H1 (cell line): Measurements from ENCODE around the gene MYLK4. TPM values are rescaled to one million over a fixed set of nuclear protein-coding genes. Genes with fewer than 3 reads are reported as not detected.

ENCODE experiments used
- CTCF ChIA-PET: fragments of 300-600 bp; sonication (Branson Sonifier 250); formaldehyde crosslinking; loops from one replicate; lab custom pipeline; 2021; ENCODE audit not compliant: partially characterized antibody; lab: Charles Lee
- POLR2A ChIA-PET: fragments of 300-600 bp; sonication (Branson Sonifier 250); formaldehyde crosslinking; loops from one replicate; lab custom pipeline; 2021; ENCODE audit warnings: inconsistent platforms; ENCODE audit not compliant: partially characterized antibody; lab: Charles Lee
- DNase-seq, 2 experiments: peaks; one replicate each; pipeline versions ENCODE4 v3.0.0 to v3.0.0-alpha.2; 2010 to 2022; ENCODE audit warnings: low spot score in 2 of 2, low read depth in 1 of 2, mixed read lengths in 1 of 2
- FAIRE-seq: peaks from 2 replicates; lab custom pipeline; 2011; peaks lifted over from hg19 to GRCh38; lab: Jason Lieb, UNC
- H2AFZ ChIP-seq: 2 replicates; pipeline ENCODE4 v1.8.1; 2012; ENCODE audit warnings: low read length, inconsistent platforms
- H2AK5ac ChIP-seq: 2 replicates; pipeline ENCODE4 v1.6.1; 2013; ENCODE audit warnings: low read depth, low read length
- H2BK120ac ChIP-seq: replicated peaks from 2 replicates; pipeline ENCODE3; 2013; ENCODE audit warnings: low read depth, low read length, inconsistent platforms
- H2BK12ac ChIP-seq: 2 replicates; pipeline ENCODE4 v1.6.1; 2013; ENCODE audit warnings: low read depth, low read length
- H2BK15ac ChIP-seq: 2 replicates; pipeline ENCODE4 v1.6.1; 2013; ENCODE audit warnings: low read length
- H2BK20ac ChIP-seq: 2 replicates; pipeline ENCODE4 v1.6.1; 2013; ENCODE audit warnings: low read length
- H2BK5ac ChIP-seq: 2 replicates; pipeline ENCODE4 v1.6.1; 2013; ENCODE audit warnings: low read depth, low read length
- H3K14ac ChIP-seq: 2 replicates; pipeline ENCODE4 v1.6.1; 2013; ENCODE audit warnings: inconsistent platforms; ENCODE audit not compliant: insufficient read length
- H3K18ac ChIP-seq: 2 replicates; pipeline ENCODE4 v1.6.1; 2013; ENCODE audit warnings: low read length; ENCODE audit errors: extremely low read depth
- H3K23ac ChIP-seq: 2 replicates; pipeline ENCODE4 v1.6.1; 2013; ENCODE audit warnings: inconsistent platforms; ENCODE audit not compliant: insufficient read length
- H3K23me2 ChIP-seq: 2 replicates; pipeline ENCODE4 v1.6.1; 2013; ENCODE audit warnings: low read depth, low read length
- H3K27ac ChIP-seq: 2 replicates; pipeline ENCODE4 v1.6.1; 2011; ENCODE audit warnings: low read depth, low read length, inconsistent platforms
- H3K27me3 ChIP-seq, 4 experiments: replicated peaks in 1 of 4; 1 replicate in 1 of 4; 2 replicates in 3 of 4; pipeline versions ENCODE4 v1.6.1 to v1.8.1; 2011 to 2013; ENCODE audit warnings: low read length in 3 of 4, mild to moderate bottlenecking in 3 of 4, inconsistent platforms in 2 of 4, mixed read lengths in 2 of 4, moderate library complexity in 1 of 4; ENCODE audit not compliant: control insufficient read depth in 3 of 4, insufficient read depth in 3 of 4; ENCODE audit errors: extremely low read depth in 1 of 4
- H3K36me3 ChIP-seq, 4 experiments: 2 replicates each; pipeline versions ENCODE4 v1.6.1 to v1.8.1; 2011 to 2013; ENCODE audit warnings: mild to moderate bottlenecking in 4 of 4, low read length in 3 of 4, moderate library complexity in 2 of 4, control low read depth in 1 of 4, inconsistent platforms in 1 of 4; ENCODE audit not compliant: insufficient read depth in 4 of 4, control insufficient read depth in 2 of 4
- H3K4ac ChIP-seq: replicated peaks from 2 replicates; pipeline ENCODE3; 2013; ENCODE audit warnings: low read length, low read depth, mixed read lengths, inconsistent platforms; ENCODE audit not compliant: insufficient read length
- H3K4me1 ChIP-seq, 4 experiments: replicated peaks in 1 of 4; 1 replicate in 1 of 4; 2 replicates in 3 of 4; pipeline versions ENCODE4 v1.6.1 to v1.8.1; 2011 to 2013; ENCODE audit warnings: low read length in 3 of 4, inconsistent platforms in 2 of 4, mixed read lengths in 1 of 4; ENCODE audit not compliant: insufficient read depth in 4 of 4, control insufficient read depth in 3 of 4
- H3K4me2 ChIP-seq, 2 experiments: 2 replicates each; pipeline versions ENCODE4 v1.6.1 to v1.8.1; 2011 to 2013; ENCODE audit warnings: low read depth in 2 of 2, low read length in 2 of 2, control low read depth in 1 of 2, inconsistent platforms in 1 of 2, mild to moderate bottlenecking in 1 of 2; ENCODE audit not compliant: insufficient read depth in 1 of 2
- H3K4me3 ChIP-seq, 4 experiments: fragments of 200-600, 300-600 bp in 1 of 4; sonication (generic), shearing (Covaris generic), sonication (Bioruptor Twin) in 1 of 4; 2 replicates each; pipeline versions ENCODE4 v1.5.1 to v1.8.1; 2011 to 2016; ENCODE audit warnings: low read length in 4 of 4, low read depth in 3 of 4, control low read depth in 2 of 4, inconsistent platforms in 2 of 4, mild to moderate bottlenecking in 2 of 4, mixed read lengths in 1 of 4, moderate library complexity in 1 of 4; ENCODE audit not compliant: insufficient read depth in 2 of 4; ENCODE audit errors: extremely low read depth in 1 of 4
- H3K56ac ChIP-seq: replicated peaks from 2 replicates; pipeline ENCODE3; 2013; ENCODE audit warnings: low read depth, mild to moderate bottlenecking, mixed read lengths, low read length, inconsistent platforms; ENCODE audit not compliant: insufficient read length
- H3K79me1 ChIP-seq: 2 replicates; pipeline ENCODE4 v1.6.1; 2013; ENCODE audit warnings: low read depth, low read length, control low read depth
- H3K79me2 ChIP-seq, 2 experiments: 2 replicates each; pipeline versions ENCODE4 v1.6.1 to v1.8.1; 2012 to 2013; ENCODE audit warnings: low read length in 2 of 2, mild to moderate bottlenecking in 2 of 2, inconsistent platforms in 1 of 2; ENCODE audit not compliant: insufficient read depth in 2 of 2, control insufficient read depth in 1 of 2
- H3K9ac ChIP-seq, 4 experiments: replicated peaks in 1 of 4; 1 replicate in 1 of 4; 2 replicates in 3 of 4; pipeline versions ENCODE4 v1.6.1 to v1.8.1; 2011 to 2013; ENCODE audit warnings: low read depth in 3 of 4, low read length in 3 of 4, control low read depth in 2 of 4, mild to moderate bottlenecking in 2 of 4, moderate library complexity in 2 of 4, inconsistent platforms in 1 of 4; ENCODE audit errors: extremely low read depth in 1 of 4
- H3K9me3 ChIP-seq, 2 experiments: 2 replicates each; pipeline versions ENCODE4 v1.6.1 to v1.8.1; 2012 to 2013; ENCODE audit warnings: mild to moderate bottlenecking in 2 of 2, moderate library complexity in 2 of 2, control low read depth in 1 of 2, inconsistent platforms in 1 of 2, low read depth in 1 of 2, low read length in 1 of 2, mixed read lengths in 1 of 2; ENCODE audit not compliant: insufficient read depth in 2 of 2
- H4K20me1 ChIP-seq, 2 experiments: replicated peaks in 1 of 2; 2 replicates each; pipeline versions ENCODE3 to v1.8.1; 2011 to 2013; ENCODE audit warnings: inconsistent platforms in 2 of 2, low read length in 2 of 2, mild to moderate bottlenecking in 1 of 2; ENCODE audit not compliant: insufficient read depth in 2 of 2, control insufficient read depth in 1 of 2
- H4K5ac ChIP-seq: 2 replicates; pipeline ENCODE4 v1.6.1; 2013; ENCODE audit warnings: low read length, low read depth, mixed read lengths, inconsistent platforms; ENCODE audit not compliant: insufficient read length
- H4K8ac ChIP-seq: 2 replicates; pipeline ENCODE4 v1.8.0; 2013; ENCODE audit warnings: mild to moderate bottlenecking, moderate library complexity, low read length, inconsistent platforms; ENCODE audit not compliant: insufficient read depth; ENCODE audit errors: extremely low read depth
- H4K91ac ChIP-seq: replicated peaks from 2 replicates; pipeline ENCODE3; 2013; ENCODE audit warnings: low read length, mixed read lengths, inconsistent platforms; ENCODE audit not compliant: insufficient read length
- BCL11A ChIP-seq, 2 experiments: IDR thresholded peaks; one replicate each; pipeline ENCODE4 v1.6.1; 2011; ENCODE audit warnings: low read depth in 2 of 2, low read length in 2 of 2, mild to moderate bottlenecking in 2 of 2
- CBX5 ChIP-seq: fragments of 300-800, 300-1000 bp; sonication (generic); IDR thresholded peaks from 2 replicates; pipeline ENCODE4 v1.7.1; 2016; ENCODE audit warnings: antibody characterized with exemption, low read length, low read depth
- CREB1 ChIP-seq: IDR thresholded peaks from 2 replicates; pipeline ENCODE4 v1.6.1; 2012; ENCODE audit warnings: inconsistent platforms
- CTBP2 ChIP-seq: IDR thresholded peaks from 2 replicates; pipeline ENCODE4 v1.7.0; 2011; ENCODE audit warnings: borderline replicate concordance, mild to moderate bottlenecking, moderate library complexity, mixed read lengths, low read length; ENCODE audit not compliant: insufficient read depth, insufficient read length
- EGR1 ChIP-seq: IDR thresholded peaks from 2 replicates; pipeline ENCODE4 v1.6.1; 2011; ENCODE audit warnings: low read depth, low read length, borderline replicate concordance
- FOSL1 ChIP-seq: IDR thresholded peaks from 2 replicates; pipeline ENCODE4 v1.6.1; 2011; ENCODE audit warnings: mild to moderate bottlenecking, low read depth, low read length, moderate library complexity; ENCODE audit not compliant: insufficient read depth
- GABPA ChIP-seq: IDR thresholded peaks from 2 replicates; pipeline ENCODE4 v1.6.1; 2011; ENCODE audit warnings: mild to moderate bottlenecking, low read length, moderate library complexity, borderline replicate concordance; ENCODE audit not compliant: insufficient read depth
- MAFK ChIP-seq: IDR thresholded peaks from 2 replicates; pipeline ENCODE4 v1.6.1; 2012; ENCODE audit warnings: low read depth, mild to moderate bottlenecking, improper control_type of control experiment, low read length
- POLR2A ChIP-seq, 2 experiments: IDR thresholded peaks; 1 replicate in 1 of 2; 2 replicates in 1 of 2; pipeline ENCODE4 v1.6.1; 2011; ENCODE audit warnings: low read depth in 2 of 2, low read length in 2 of 2, mild to moderate bottlenecking in 2 of 2; ENCODE audit errors: control extremely low read depth in 1 of 2
- POLR2AphosphoS5 ChIP-seq: IDR thresholded peaks from 2 replicates; pipeline ENCODE4 v1.6.1; 2011; ENCODE audit warnings: low read depth, low read length
- RNF2 ChIP-seq: fragments of 200-900, 300-1000 bp; sonication (generic); IDR thresholded peaks from 2 replicates; pipeline ENCODE4 v1.7.1; 2016; ENCODE audit warnings: borderline replicate concordance, low read depth, mild to moderate bottlenecking, antibody characterized with exemption, low read length; ENCODE audit not compliant: poor library complexity, severe bottlenecking; ENCODE audit errors: missing control alignments
- SIRT6 ChIP-seq: IDR thresholded peaks from one replicate; pipeline ENCODE4 v1.7.1; 2012; ENCODE audit warnings: low read length, inconsistent platforms
- SP2 ChIP-seq: IDR thresholded peaks from 2 replicates; pipeline ENCODE4 v1.6.1; 2012; ENCODE audit warnings: mild to moderate bottlenecking, low read length, inconsistent platforms
- SUZ12 ChIP-seq: fragments of 200-600 bp; sonication (generic); IDR thresholded peaks from 2 replicates; pipeline ENCODE4 v1.6.1; 2012; ENCODE audit warnings: mild to moderate bottlenecking, inconsistent platforms, low read length, moderate library complexity, mixed read lengths
- TAF1 ChIP-seq: IDR thresholded peaks from 2 replicates; pipeline ENCODE4 v1.6.1; 2011; ENCODE audit warnings: mild to moderate bottlenecking, low read depth, low read length
- TEAD4 ChIP-seq: IDR thresholded peaks from 2 replicates; pipeline ENCODE4 v1.6.1; 2012; ENCODE audit warnings: low read depth, low read length, inconsistent platforms, mixed read lengths
- WGBS, 2 experiments: shearing (Covaris generic) in 1 of 2; methylation state at CpG; one replicate each; pipeline versions ENCODE4 v1.1.6 to v1.1.7; 2013 to 2015; ENCODE audit warnings: low lambda C conversion rate in 2 of 2, mixed read lengths in 2 of 2, inconsistent platforms in 1 of 2, low coverage in 1 of 2, missing lambda C conversion rate in 1 of 2; ENCODE audit not compliant: insufficient replicate concordance in 2 of 2, insufficient coverage in 1 of 2, insufficient read length in 1 of 2; ENCODE audit errors: extremely low coverage in 1 of 2, missing lambda C conversion rate in 1 of 2; 5-methylcytosine and 5-hydroxymethylcytosine counted together
- polyA plus RNA-seq, 7 experiments: library from polyadenylated mRNA; depleted of rRNA in 3 of 7; stranded (reverse) in 5 of 7; unstranded in 2 of 7; fragments of >200 nt in 5 of 7; fragments of 200-250 nt in 2 of 7; gene quantifications; 1 replicate in 5 of 7; 2 replicates in 1 of 7; 4 replicates in 1 of 7; pipeline versions ENCODE4 v1.2.1 to v1.2.3, GENCODE V29; 2011 to 2013; ENCODE audit warnings: missing spikeins in 2 of 7, mixed read lengths in 2 of 7
- total RNA-seq: library from RNA; stranded (reverse); fragmentation: NEBNext Ultra II Directional; extraction: Animal tissue kit (Norgen Biotek cat#: 25700); gene quantifications from 2 replicates; pipeline ENCODE4 v1.2.1, GENCODE V29; 2021

The MYLK4 gene
- total and polyA plus RNA-seq, 2 of the 8 experiments (the other 6 are each of a cell fraction or from before 2014, with no cell fraction given): 0.11 to 0.17 TPM

GRCh38 chr6:2617729-2618128 is 133.0 kb downstream of the MYLK4 start:
- no peaks in the 10 kb centered on the region for H3K36me3 ChIP-seq
- H3K4me2 ChIP-seq: no peak overlapping the region
- H3K23me2 ChIP-seq: no peaks in the 10 kb centered on the region
- H3K4me1 ChIP-seq: no peaks in the 10 kb centered on the region; a peak in 2 of 7 replicates
- peaks cover 0 to 4% of the 10 kb centered on the region in 2 experiments; a peak in 1 of 4 replicates for H3K9me3 ChIP-seq
- POLR2A ChIA-PET: no interaction called here
- DNase-seq: no peak
- H3K27ac ChIP-seq: no peak overlapping the region
- no peak overlapping the region for H4K5ac ChIP-seq
- no peak overlapping the region for H3K56ac ChIP-seq
- no peak overlapping the region for H2BK120ac ChIP-seq
- no peak overlapping the region for H2BK5ac ChIP-seq
- no peak overlapping the region for H2BK12ac ChIP-seq
- FAIRE-seq: no peak
- CTCF ChIA-PET: interaction anchor here (0.8 to 1.4 kb wide), 2 partner anchors 21 to 60 kb away, joined by 4 read pairs; no protein-coding TSS in a partner anchor
- H3K4me3 ChIP-seq: no peak overlapping the region
- no peak overlapping the region for H2AFZ ChIP-seq
- H4K20me1 ChIP-seq: no peaks in the 10 kb centered on the region
- H3K4ac ChIP-seq: no peak overlapping the region
- H3K14ac ChIP-seq: no peak overlapping the region
- no peak overlapping the region for H2AK5ac ChIP-seq
- H4K8ac ChIP-seq: no peak overlapping the region
- WGBS, 2 experiments: 84% methylated on average over 4 of the region's 4 CpGs; no CpG with 5 or more reads in 1 of the 2 experiments
- no peak overlapping the region for H3K18ac ChIP-seq
- no peaks in the 10 kb centered on the region for H3K79me2 ChIP-seq
- H2BK20ac ChIP-seq: no peak overlapping the region
- H3K79me1 ChIP-seq: no peaks in the 10 kb centered on the region
- H4K91ac ChIP-seq: no peak overlapping the region
- no peak overlapping the region for H3K9ac ChIP-seq
- no peak overlapping the region for H2BK15ac ChIP-seq
- no peaks in the 10 kb centered on the region for H3K27me3 ChIP-seq
- no peak overlapping the region for H3K23ac ChIP-seq
- TF ChIP-seq BCL11A (IDR thresholded peaks at IDR 0.05; ENCODE audit: low read depth in 2 of 2, low read length in 2 of 2) (no peak), FOSL1 (no peak), TEAD4 (no peak), POLR2AphosphoS5 (no peak), CREB1 (no peak), EGR1 (no peak), CBX5 (no peak), MAFK (no peak), RNF2 (no peak), TAF1 (no peak), CTBP2 (no peak), GABPA (no peak), SIRT6 (no peak), SUZ12 (no peak), SP2 (no peak), POLR2A (IDR thresholded peaks at IDR 0.05; ENCODE audit: control extremely low read depth in 1 of 2, low read depth in 2 of 2, low read length in 2 of 2) (no peak)
